H9 (cell line): ENCODE results near the gene CERS6. TPM values are rescaled to one million over a fixed set of nuclear protein-coding genes. Genes with fewer than 3 reads are reported as not detected.

Experiments used
- DNase-seq: peaks from one replicate; pipeline ENCODE4 v3.0.0-alpha.2; 2017
- H2AFZ ChIP-seq: one replicate; pipeline ENCODE4 v1.6.1; 2013; ENCODE audit warnings: mild to moderate bottlenecking, low read length, control low read depth, moderate library complexity
- H2AK5ac ChIP-seq: 2 replicates; pipeline ENCODE4 v1.6.1; 2013; ENCODE audit warnings: low read length, control low read depth, mixed read lengths; ENCODE audit not compliant: insufficient read length
- H2BK120ac ChIP-seq: one replicate; pipeline ENCODE4 v1.6.1; 2013; ENCODE audit warnings: low read depth, mild to moderate bottlenecking, low read length, control low read depth, inconsistent platforms; ENCODE audit not compliant: poor library complexity, severe bottlenecking
- H2BK12ac ChIP-seq: 2 replicates; pipeline ENCODE4 v1.6.1; 2013; ENCODE audit warnings: low read length, control low read depth, mixed read lengths, low read depth; ENCODE audit not compliant: insufficient read length
- H2BK15ac ChIP-seq: 2 replicates; pipeline ENCODE4 v1.6.1; 2013; ENCODE audit warnings: low read depth, low read length, control low read depth
- H2BK20ac ChIP-seq: one replicate; pipeline ENCODE4 v1.6.1; 2013; ENCODE audit warnings: low read depth, mild to moderate bottlenecking, low read length, control low read depth, inconsistent platforms; ENCODE audit not compliant: poor library complexity, severe bottlenecking
- H2BK5ac ChIP-seq: 2 replicates; pipeline ENCODE4 v1.6.1; 2013; ENCODE audit warnings: low read length, control low read depth, mixed read lengths; ENCODE audit not compliant: insufficient read length
- H3K14ac ChIP-seq: 2 replicates; pipeline ENCODE4 v1.6.1; 2013; ENCODE audit warnings: low read length, control low read depth; ENCODE audit not compliant: insufficient read depth
- H3K18ac ChIP-seq: 2 replicates; pipeline ENCODE4 v1.6.1; 2013; ENCODE audit warnings: low read depth, mild to moderate bottlenecking, mixed read lengths, low read length, control low read depth; ENCODE audit not compliant: insufficient read length
- H3K23ac ChIP-seq: 2 replicates; pipeline ENCODE4 v1.6.1; 2013; ENCODE audit warnings: low read length, control low read depth, mixed read lengths, low read depth; ENCODE audit not compliant: insufficient read length
- H3K23me2 ChIP-seq: 2 replicates; pipeline ENCODE4 v1.6.1; 2013; ENCODE audit warnings: low read depth, mild to moderate bottlenecking, mixed read lengths, low read length, control low read depth; ENCODE audit not compliant: insufficient read length, poor library complexity, severe bottlenecking
- H3K27ac ChIP-seq: 2 replicates; pipeline ENCODE4 v1.5.1; 2013; ENCODE audit warnings: low read length, control low read depth, mixed read lengths, low read depth; ENCODE audit not compliant: insufficient read length
- H3K27me3 ChIP-seq: 2 replicates; pipeline ENCODE4 v1.6.1; 2013; ENCODE audit warnings: low read length, control low read depth, inconsistent platforms; ENCODE audit not compliant: insufficient read depth
- H3K4ac ChIP-seq: 2 replicates; pipeline ENCODE4 v1.6.1; 2013; ENCODE audit warnings: low read depth, mild to moderate bottlenecking, control low read depth, inconsistent platforms, low read length, moderate library complexity
- H3K4me1 ChIP-seq: 2 replicates; pipeline ENCODE4 v1.6.1; 2013; ENCODE audit warnings: low read length, control low read depth, inconsistent platforms; ENCODE audit not compliant: insufficient read depth
- H3K4me2 ChIP-seq: 2 replicates; pipeline ENCODE4 v1.6.1; 2013; ENCODE audit warnings: low read length, control low read depth, mixed read lengths; ENCODE audit not compliant: insufficient read length, insufficient read depth
- H3K56ac ChIP-seq: 2 replicates; pipeline ENCODE4 v1.6.1; 2013; ENCODE audit warnings: low read depth, mild to moderate bottlenecking, mixed read lengths, low read length, control low read depth; ENCODE audit not compliant: insufficient read length
- H3K79me1 ChIP-seq: 2 replicates; pipeline ENCODE4 v1.6.1; 2013; ENCODE audit warnings: low read depth, mild to moderate bottlenecking, moderate library complexity, low read length, control low read depth, inconsistent platforms; ENCODE audit not compliant: insufficient read depth, poor library complexity, severe bottlenecking
- H3K79me2 ChIP-seq: 2 replicates; pipeline ENCODE4 v1.6.1; 2013; ENCODE audit warnings: low read length, control low read depth, inconsistent platforms; ENCODE audit not compliant: insufficient read depth
- H3K9ac ChIP-seq: 2 replicates; pipeline ENCODE4 v1.6.1; 2013; ENCODE audit warnings: low read length, control low read depth, mixed read lengths; ENCODE audit not compliant: insufficient read length; ENCODE audit errors: extremely low read depth
- H3K9me3 ChIP-seq: one replicate; pipeline ENCODE4 v1.6.1; 2013; ENCODE audit warnings: low read depth, low read length, inconsistent platforms; ENCODE audit not compliant: control insufficient read depth
- H3T11ph ChIP-seq: one replicate; pipeline ENCODE4 v1.6.1; 2013; ENCODE audit warnings: mild to moderate bottlenecking, low read length, control low read depth, inconsistent platforms
- H4K20me1 ChIP-seq: one replicate; pipeline ENCODE4 v1.6.1; 2013; ENCODE audit not compliant: control insufficient read depth, insufficient read length, insufficient read depth
- H4K5ac ChIP-seq: 2 replicates; pipeline ENCODE4 v1.6.1; 2013; ENCODE audit warnings: low read depth, mild to moderate bottlenecking, mixed read lengths, low read length, control low read depth; ENCODE audit not compliant: insufficient read length
- H4K8ac ChIP-seq: replicated peaks from 2 replicates; pipeline ENCODE4 v1.6.1; 2013; ENCODE audit warnings: low read length, control low read depth, mixed read lengths, low read depth; ENCODE audit not compliant: insufficient read length
- H4K91ac ChIP-seq: 2 replicates; pipeline ENCODE4 v1.6.1; 2013; ENCODE audit warnings: low read depth, mild to moderate bottlenecking, moderate library complexity, mixed read lengths, low read length, control low read depth; ENCODE audit not compliant: insufficient read length
- H3K27ac Mint-ChIP-seq, 3 experiments: 2 replicates in 2 of 3; 3 replicates in 1 of 3; pipeline ENCODE4 v1.8.0; 2020 to 2021; ENCODE audit warnings: mixed read lengths in 3 of 3, mild to moderate bottlenecking in 1 of 3, moderate library complexity in 1 of 3
- H3K27me3 Mint-ChIP-seq: 2 replicates; pipeline ENCODE4 v1.8.0; 2021; ENCODE audit warnings: low read depth, mild to moderate bottlenecking, moderate library complexity, mixed read lengths
- H3K36me3 Mint-ChIP-seq, 3 experiments: 2 replicates in 2 of 3; 3 replicates in 1 of 3; pipeline ENCODE4 v1.8.0; 2020 to 2021; ENCODE audit warnings: low read depth in 3 of 3, mixed read lengths in 3 of 3; ENCODE audit not compliant: insufficient read depth in 1 of 3
- H3K4me1 Mint-ChIP-seq, 2 experiments: 2 replicates each; pipeline ENCODE4 v1.8.0; 2020; ENCODE audit warnings: mixed read lengths in 2 of 2
- H3K4me3 Mint-ChIP-seq, 2 experiments: 2 replicates in 1 of 2; 3 replicates in 1 of 2; pipeline ENCODE4 v1.8.0; 2020 to 2021; ENCODE audit warnings: mild to moderate bottlenecking in 2 of 2, mixed read lengths in 2 of 2, moderate library complexity in 1 of 2
- H3K9me3 Mint-ChIP-seq, 2 experiments: 2 replicates in 1 of 2; 3 replicates in 1 of 2; pipeline ENCODE4 v1.8.0; 2020; ENCODE audit warnings: mild to moderate bottlenecking in 2 of 2, mixed read lengths in 2 of 2, moderate library complexity in 1 of 2
- WGBS: extraction: QIAGEN DNeasy Blood & Tissue Kit; methylation state at CpG from one replicate; pipeline ENCODE4 v1.1.7; 2013; ENCODE audit warnings: missing lambda C conversion rate, low lambda C conversion rate, mixed read lengths; ENCODE audit not compliant: insufficient read length; ENCODE audit errors: extremely low coverage; 5-methylcytosine and 5-hydroxymethylcytosine counted together
- total RNA-seq: library from RNA; stranded (reverse); gene quantifications from 2 replicates; pipeline ENCODE4 v1.2.1, GENCODE V29; 2021
- TF ChIP-seq, protein P1 (sequence below): fragments of 200-600 bp; sonication (generic); conservative IDR thresholded peaks from 3 replicates; pipeline ENCODE4 v1.8.0; 2021; ENCODE audit warnings: antibody characterized with exemption, mild to moderate bottlenecking

Gene CERS6
- total RNA-seq, 1 experiment from 2014 or later: 17.7 TPM

DNA sequence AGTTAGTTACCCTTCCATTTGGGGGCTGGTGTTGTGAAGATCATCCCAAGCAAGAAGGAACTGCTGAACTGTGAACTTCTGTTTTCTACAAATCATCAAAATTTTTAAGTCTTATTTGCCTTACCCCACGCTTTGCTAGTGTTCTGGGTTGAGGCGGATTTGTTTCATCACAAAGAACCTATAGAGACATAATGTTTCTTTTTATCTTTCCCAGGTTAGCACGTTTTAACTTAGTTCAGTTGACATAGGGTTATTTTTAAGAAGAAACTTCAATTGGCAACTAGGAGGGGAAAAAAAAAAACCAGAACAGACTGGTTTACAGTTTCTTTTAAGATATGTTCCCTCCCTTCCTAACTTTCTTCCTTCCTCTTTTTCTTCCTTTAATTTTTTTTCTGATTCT, 31.1 kb upstream of the CERS6 start:
- Histone ChIP-seq H4K5ac (no peak overlapping the region), H3K4ac (no peak overlapping the region), H3K56ac (no peak overlapping the region), H3K27me3 (no peaks in the 10 kb centered on the region), H3K27ac (no peak overlapping the region), H2AK5ac (no peak overlapping the region), H3K4me2 (no peak overlapping the region), H2BK5ac (no peak overlapping the region), H3K4me1 (peaks cover 5% of the 10 kb centered on the region; the same call in 1 of the 2 replicates), H2BK15ac (no peak overlapping the region), H4K91ac (no peak overlapping the region), H3K79me2 (no peaks in the 10 kb centered on the region), H4K8ac (no peak overlapping the region), H3K14ac (no peak overlapping the region), H3K18ac (no peak overlapping the region), H3K23ac (no peak overlapping the region), H2AFZ (no peak overlapping the region), H2BK20ac (no peak overlapping the region), H3K9me3 (no peaks in the 10 kb centered on the region), H4K20me1 (no peaks in the 10 kb centered on the region), H2BK12ac (no peak overlapping the region), H2BK120ac (no peak overlapping the region), H3T11ph (no peak overlapping the region), H3K79me1 (no peaks in the 10 kb centered on the region), H3K9ac (no peak overlapping the region), H3K23me2 (no peaks in the 10 kb centered on the region)
- TF ChIP-seq, protein P1, sequence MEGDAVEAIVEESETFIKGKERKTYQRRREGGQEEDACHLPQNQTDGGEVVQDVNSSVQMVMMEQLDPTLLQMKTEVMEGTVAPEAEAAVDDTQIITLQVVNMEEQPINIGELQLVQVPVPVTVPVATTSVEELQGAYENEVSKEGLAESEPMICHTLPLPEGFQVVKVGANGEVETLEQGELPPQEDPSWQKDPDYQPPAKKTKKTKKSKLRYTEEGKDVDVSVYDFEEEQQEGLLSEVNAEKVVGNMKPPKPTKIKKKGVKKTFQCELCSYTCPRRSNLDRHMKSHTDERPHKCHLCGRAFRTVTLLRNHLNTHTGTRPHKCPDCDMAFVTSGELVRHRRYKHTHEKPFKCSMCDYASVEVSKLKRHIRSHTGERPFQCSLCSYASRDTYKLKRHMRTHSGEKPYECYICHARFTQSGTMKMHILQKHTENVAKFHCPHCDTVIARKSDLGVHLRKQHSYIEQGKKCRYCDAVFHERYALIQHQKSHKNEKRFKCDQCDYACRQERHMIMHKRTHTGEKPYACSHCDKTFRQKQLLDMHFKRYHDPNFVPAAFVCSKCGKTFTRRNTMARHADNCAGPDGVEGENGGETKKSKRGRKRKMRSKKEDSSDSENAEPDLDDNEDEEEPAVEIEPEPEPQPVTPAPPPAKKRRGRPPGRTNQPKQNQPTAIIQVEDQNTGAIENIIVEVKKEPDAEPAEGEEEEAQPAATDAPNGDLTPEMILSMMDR: no peak
- no peak overlapping the region for H3K27ac Mint-ChIP-seq
- H3K36me3 Mint-ChIP-seq: no peaks in the 10 kb centered on the region; a peak in 1 of 7 replicates
- no peak for DNase-seq
- WGBS: no CpG with 5 or more reads among the region's 3 CpGs
- H3K9me3 Mint-ChIP-seq: no peaks in the 10 kb centered on the region
- no peak overlapping the region for H3K4me3 Mint-ChIP-seq
- H3K4me1 Mint-ChIP-seq: peaks cover 21 to 22% of the 10 kb centered on the region in 2 experiments
- H3K27me3 Mint-ChIP-seq: no peaks in the 10 kb centered on the region; the same call in 1 of the 2 replicates
